NCI-H510A treated with DMSO at 0.1 percent for 48 hours (cell line): ENCODE results near the gene GNB4.

Experiments
- DNase-seq: peaks from one replicate; lab custom pipeline; 2025; lab: John Stamatoyannopoulos, UW

GNB4 gene

GRCh38 chr3:179436517-179436916 is 14.8 kb downstream of the GNB4 start:
- no peak for DNase-seq

DNA sequence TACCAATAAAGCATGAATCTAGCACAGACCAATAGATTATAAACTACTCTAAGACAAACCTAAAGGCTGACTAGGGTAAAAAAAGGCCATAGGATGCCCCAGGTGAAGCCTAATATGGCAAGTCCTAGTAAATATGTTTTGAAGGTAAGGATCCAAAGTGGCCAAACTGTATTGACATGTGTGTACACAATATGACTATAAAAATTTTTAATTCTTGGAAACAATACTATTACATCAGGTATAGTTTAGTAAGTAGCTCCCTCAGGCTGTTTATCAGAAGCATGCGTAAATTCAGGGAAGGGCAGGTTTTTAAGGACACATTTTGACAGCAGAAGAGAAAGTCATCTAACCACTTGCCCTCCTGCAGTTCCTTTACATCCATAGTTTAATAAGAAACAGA is 18.8 kb downstream of the GNB4 start:
- DNase-seq, result no peak

DNA sequence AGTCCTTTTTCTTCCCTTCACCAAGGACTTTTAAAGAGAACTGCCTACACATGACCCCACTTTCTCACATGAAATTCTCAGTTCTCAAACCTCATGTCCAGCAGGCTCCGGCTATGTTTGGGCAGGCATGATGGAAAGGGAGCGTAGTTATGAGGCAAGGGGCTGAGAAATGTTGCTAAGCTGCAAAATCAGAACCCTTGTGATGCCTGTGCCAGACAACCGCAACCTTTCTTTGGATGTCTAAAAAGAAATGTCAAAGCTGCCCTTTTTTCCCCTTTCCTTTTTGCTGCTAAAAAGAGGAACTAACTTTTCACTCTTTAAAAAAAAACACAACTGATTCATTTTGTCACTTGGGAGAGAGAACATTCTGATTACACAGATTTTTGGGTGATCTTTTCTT is 19.2 kb downstream of the GNB4 start:
- no peak for DNase-seq

DNA sequence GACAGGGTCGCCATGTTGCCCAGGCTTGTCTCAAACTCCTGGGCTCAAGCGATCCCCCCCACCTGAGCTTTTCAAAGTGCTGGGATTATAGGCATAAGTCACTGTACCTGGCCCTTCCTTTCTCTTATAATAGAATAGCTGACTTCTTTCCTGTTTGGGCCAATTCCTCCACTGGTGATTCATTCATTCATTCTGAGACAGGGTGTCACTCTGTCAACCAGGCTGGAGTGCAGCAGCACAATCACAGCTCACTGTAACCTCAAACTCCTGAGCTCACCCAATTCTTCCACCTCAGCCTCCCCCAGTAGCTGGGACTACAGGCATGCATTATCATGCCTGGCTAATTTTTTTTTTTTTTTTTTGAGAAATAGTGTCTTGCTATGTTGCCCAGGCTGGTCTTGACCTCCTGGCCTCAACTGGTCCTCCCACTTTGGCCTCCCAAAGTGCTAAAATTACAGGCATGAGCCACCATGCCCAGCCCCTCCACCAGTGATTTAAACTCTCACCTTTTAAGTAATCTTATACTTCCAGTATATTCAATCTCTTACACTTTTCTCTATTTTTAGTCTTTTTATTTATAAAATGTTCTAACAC is 20.9 kb downstream of the GNB4 start:
- DNase-seq, result no peak

GRCh38 chr3:179428876-179429548 is 22.3 kb downstream of the GNB4 start:
- DNase-seq, result no peak

DNA sequence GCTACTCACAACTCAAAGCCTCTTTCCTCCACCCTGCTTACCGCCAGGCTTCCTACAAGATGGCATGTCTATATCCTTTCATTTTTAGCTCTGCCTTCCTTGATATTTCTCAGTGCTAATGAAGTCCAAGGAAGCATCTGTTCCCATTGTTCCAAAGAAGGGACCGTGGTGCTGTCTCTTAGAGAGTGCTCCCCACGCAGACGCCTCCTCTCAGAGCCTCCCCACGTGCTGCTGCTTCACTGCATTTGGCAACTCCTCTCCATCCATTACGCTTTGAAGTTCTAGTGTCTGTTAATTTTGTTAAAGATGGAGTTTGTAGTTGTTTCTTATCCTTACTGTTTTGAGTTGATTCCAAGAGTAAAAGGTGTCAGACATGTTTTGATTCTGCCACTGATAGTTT is 26.2 kb downstream of the GNB4 start:
- no peak for DNase-seq

GRCh38 chr3:179421500-179421899 is 29.8 kb downstream of the GNB4 start:
- peak; percentile 4 for DNase-seq

- no peak for DNase-seq
Measured at GRCh38 chr3:179418610-179419009, 32.7 kb downstream of the GNB4 start.

- DNase-seq, result no peak
Measured at GRCh38 chr3:179416681-179417080, 34.6 kb downstream of the GNB4 start.

GRCh38 chr3:179415377-179415776 is 35.9 kb downstream of the GNB4 start:
- DNase-seq, result no peak

GRCh38 chr3:179414804-179415203 is 36.5 kb downstream of the GNB4 start:
- DNase-seq, result no peak

GRCh38 chr3:179410999-179411398 is 40.3 kb downstream of the GNB4 start:
- no peak for DNase-seq

DNA sequence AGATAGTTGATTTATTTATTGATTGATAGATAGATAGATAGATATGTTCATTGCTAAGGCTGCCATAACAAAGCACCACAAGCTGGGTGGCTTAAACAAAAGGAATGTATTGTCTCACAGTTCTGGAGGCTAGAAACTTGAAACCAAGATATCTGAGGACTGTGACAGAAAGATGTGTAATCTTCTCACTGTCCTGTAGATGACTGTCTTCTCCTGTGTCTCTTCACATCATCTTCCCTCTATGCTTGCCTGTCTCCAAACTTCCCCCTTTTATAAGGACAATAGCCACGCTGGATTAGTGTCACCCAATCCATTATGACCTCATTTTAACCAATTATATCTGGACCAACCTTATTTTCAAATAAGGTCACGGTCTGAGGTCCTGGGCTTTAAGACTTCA is 40.9 kb downstream of the GNB4 start:
- DNase-seq, result no peak

DNA sequence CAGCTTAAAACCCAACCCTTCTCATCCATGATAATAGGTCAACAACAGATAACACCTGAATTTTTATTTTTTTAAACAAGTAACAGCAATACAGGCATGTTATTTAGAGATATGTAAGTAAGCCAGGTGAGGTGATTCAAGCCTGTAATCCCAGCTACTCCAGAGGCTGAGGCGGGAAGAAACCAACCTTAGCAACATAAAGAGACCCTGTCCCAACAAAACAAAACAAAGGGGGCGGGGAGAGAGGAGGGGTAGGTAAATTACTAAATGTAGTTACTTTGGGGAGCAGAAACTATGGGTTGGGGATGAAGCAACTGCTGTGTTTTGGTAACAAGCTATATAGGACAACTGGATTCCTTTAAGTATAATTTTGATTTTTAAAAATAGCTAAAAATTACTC is 47.0 kb downstream of the GNB4 start:
- no peak for DNase-seq

DNA sequence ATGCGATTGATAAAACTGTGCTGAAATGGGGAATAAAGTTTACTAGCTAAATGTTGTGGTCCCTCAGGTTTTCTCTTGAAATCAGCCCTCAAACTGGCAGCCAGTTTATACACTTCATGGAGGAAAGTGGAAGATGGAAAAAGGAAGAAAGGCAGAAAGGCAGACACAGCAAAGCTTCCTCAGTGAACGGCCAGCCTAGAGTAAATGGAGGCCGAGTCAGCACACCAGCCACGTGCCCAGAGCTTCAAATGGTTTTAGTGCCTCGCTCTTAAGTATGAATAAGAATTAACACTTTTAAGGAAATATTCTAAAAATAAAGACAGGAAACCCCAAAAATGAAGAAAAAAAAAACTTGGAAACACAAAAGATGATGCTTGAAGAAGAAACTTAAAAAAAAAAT is 48.3 kb downstream of the GNB4 start:
- DNase-seq, result no peak

DNA sequence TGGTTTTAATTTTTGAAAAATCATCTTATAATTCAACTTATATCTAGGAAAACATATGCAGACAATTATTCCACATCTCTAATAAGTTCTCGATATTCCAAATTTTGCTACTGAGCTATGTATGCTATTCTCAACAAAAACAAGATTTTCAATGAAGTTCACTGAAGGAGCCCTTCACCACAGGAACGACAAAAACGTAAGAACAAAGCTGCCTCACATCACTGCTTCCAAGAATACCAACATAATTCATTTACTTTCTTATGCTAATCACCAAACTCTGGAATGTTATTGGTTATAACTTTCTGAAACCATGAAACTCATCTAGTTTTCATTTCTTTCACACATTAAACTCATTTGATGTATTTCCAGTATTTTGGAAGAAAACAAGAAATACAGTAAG is 49.7 kb downstream of the GNB4 start:
- DNase-seq, result no peak

GRCh38 chr3:179398574-179399231 is 52.6 kb downstream of the GNB4 start:
- DNase-seq, result no peak

GRCh38 chr3:179391906-179392305 is 59.4 kb downstream of the GNB4 start:
- DNase-seq, result no peak

- DNase-seq, result no peak
Measured at GRCh38 chr3:179376474-179376873, 74.8 kb downstream of the GNB4 start.

DNA sequence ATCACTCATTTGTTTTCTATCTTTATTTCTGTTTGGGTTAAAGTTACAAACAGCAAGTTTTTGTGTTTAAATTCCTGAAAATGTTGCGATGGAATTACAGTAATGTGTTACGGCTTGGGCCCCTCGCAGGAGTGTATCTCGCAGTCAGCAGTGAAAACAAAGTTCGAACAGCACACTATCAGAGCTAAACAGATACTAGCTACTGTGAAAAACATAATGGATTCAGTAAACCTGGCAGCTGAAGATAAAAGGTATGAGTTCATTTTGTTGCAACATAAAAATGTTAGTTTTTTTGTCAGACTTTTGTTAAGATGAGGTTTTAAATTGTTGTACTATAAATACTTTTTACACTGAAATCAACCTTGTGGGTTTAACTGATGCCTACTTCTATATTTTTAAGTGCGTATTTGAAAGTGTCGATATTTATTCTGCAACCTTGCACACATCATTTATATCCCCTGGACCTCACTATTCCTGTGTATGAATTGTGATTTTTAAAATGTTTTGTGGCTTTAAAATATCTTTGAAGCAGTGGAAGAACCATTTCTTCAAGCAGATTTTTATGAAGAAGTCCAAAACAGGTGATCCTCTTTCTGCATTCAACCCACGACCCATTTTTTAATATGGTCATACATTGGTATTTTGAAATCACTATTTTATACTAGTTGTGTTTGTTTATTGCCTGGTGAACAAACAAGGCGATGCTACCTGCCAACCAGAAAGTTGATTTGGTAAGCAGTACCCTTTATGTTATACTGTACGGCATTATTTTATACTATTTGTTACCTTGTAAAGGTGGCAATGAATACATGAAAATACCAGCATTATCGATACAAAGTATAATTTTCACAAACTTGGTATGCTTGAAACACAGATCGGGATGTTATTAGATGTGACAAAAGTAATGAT is 75.9 kb downstream of the GNB4 start:
- DNase-seq, result no peak

- DNase-seq, result no peak
Measured at GRCh38 chr3:179373938-179374337, 77.3 kb downstream of the GNB4 start.

- no peak for DNase-seq
Measured at GRCh38 chr3:179369621-179370020, 81.6 kb downstream of the GNB4 start.

DNA sequence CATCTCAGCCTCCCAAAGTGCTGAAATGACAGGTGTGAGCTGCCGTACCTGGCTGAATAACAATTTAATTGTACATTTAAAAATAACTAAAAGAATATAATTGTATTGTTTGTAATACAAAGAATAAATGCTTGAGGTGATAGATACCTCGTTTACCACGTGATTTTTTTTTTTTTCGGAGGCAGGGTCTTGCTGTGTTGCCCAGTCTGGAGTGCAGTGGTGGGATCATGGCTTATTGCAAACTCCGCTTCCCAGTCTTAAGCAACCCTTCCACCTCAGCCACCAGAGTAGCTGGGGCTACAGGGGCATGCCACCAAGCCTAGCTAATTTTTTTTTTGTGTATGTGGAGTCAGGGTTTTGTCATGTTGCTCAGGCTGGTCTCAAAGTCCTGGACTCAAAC is 87.9 kb downstream of the GNB4 start:
- DNase-seq, result no peak
